ENCODE measurements around the gene RNPEP.

Gene RNPEP

DNA sequence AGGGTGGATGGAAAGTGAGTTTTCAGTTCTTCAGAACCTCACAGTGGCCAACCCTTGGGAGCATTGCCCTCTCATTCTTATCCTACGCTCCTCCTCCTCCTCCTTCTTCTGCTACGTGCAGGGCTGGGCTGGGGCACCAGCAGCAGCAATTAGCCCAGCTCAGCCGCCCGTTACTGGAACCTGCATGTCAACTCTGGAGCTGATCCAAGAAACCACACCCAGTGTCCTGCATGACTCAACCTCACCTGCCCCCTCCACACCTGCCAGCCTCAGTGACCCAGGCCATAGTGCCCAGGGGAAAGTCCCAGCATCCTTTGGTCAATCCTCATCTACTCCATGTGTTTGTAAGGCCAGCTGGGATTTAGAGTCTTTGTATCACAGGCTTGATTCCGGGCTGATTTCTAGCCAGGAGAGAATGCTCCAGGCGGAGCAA lies 40.6 kb downstream of the RNPEP start:
- H3K27ac ChIP-seq (ENCODE audit: low read depth, low read length): no peak overlapping the region
- no peaks in the 10 kb centered on the region for H3K9me2 ChIP-seq (replicated peaks; ENCODE audit: control insufficient read depth, low read length)
- no peaks in the 10 kb centered on the region for H3F3A ChIP-seq (ENCODE audit: control insufficient read depth, insufficient read depth)
- no peak overlapping the region for H3K4me3 ChIP-seq (ENCODE audit: low read length)
- H4K20me1 ChIP-seq (ENCODE audit: control insufficient read depth, insufficient read depth, low read depth, low read length): no peaks in the 10 kb centered on the region
- no peaks in the 10 kb centered on the region for H3K79me2 ChIP-seq (ENCODE audit: control insufficient read depth, low read length)
- no peaks in the 10 kb centered on the region for H3K27me3 ChIP-seq (ENCODE audit: control insufficient read depth, low read length)
- H3K36me3 ChIP-seq (ENCODE audit: control insufficient read depth, low read length): no peaks in the 10 kb centered on the region
- H3K4me2 ChIP-seq (ENCODE audit: low read length): no peak overlapping the region
- no peaks in the 10 kb centered on the region for H3K9me3 ChIP-seq (ENCODE audit: control insufficient read depth, insufficient read depth, low read length)
- TF ChIP-seq EZH2phosphoT487 (IDR thresholded peaks at IDR 0.05; ENCODE audit: borderline replicate concordance, low read length) (no peak), CTCF (IDR thresholded peaks at IDR 0.05; ENCODE audit: low read depth, low read length, poor library complexity, severe bottlenecking) (no peak)
- H3K4me1 ChIP-seq (ENCODE audit: control insufficient read depth, low read length): no peaks in the 10 kb centered on the region

- no peak overlapping the region for H3K4me3 ChIP-seq (ENCODE audit: low read length)
- no peaks in the 10 kb centered on the region for H3K27me3 ChIP-seq (ENCODE audit: control insufficient read depth, low read length)
- no peaks in the 10 kb centered on the region for H3F3A ChIP-seq (ENCODE audit: control insufficient read depth, insufficient read depth)
- no peaks in the 10 kb centered on the region for H3K9me3 ChIP-seq (ENCODE audit: control insufficient read depth, insufficient read depth, low read length)
- no peaks in the 10 kb centered on the region for H3K79me2 ChIP-seq (ENCODE audit: control insufficient read depth, low read length)
- H3K36me3 ChIP-seq (ENCODE audit: control insufficient read depth, low read length): no peaks in the 10 kb centered on the region
- H4K20me1 ChIP-seq (ENCODE audit: control insufficient read depth, insufficient read depth, low read depth, low read length): no peaks in the 10 kb centered on the region
- no peak overlapping the region for H3K27ac ChIP-seq (ENCODE audit: low read depth, low read length)
- no peak overlapping the region for H3K4me2 ChIP-seq (ENCODE audit: low read length)
- no peaks in the 10 kb centered on the region for H3K4me1 ChIP-seq (ENCODE audit: control insufficient read depth, low read length)
- H3K9me2 ChIP-seq (replicated peaks; ENCODE audit: control insufficient read depth, low read length): no peaks in the 10 kb centered on the region
- TF ChIP-seq EZH2phosphoT487 (IDR thresholded peaks at IDR 0.05; ENCODE audit: borderline replicate concordance, low read length) (no peak), CTCF (IDR thresholded peaks at IDR 0.05; ENCODE audit: low read depth, low read length, poor library complexity, severe bottlenecking) (no peak)
These were observed 46.8 kb downstream of the RNPEP start for GRCh38 chr1:202029171-202029665.

DNA sequence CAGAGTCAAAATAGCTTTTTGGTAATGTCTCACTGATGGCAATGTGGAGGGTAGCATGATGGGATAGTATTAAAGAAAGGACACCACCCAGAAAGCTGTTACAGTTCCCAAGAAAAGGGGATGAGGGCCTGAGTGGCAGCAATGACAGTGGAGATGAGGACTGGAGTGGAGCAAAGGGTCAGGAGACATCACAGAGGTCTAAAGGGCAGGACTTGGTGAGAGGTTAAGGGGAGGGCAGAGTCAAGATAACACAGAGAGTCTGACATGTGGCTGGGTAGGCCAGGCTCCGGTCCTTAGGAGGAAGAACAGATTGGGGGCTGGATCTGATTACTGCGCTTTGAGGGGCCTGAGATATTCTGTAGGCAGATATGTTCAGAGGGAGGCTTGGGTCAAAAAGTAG lies 47.3 kb downstream of the RNPEP start:
- TF ChIP-seq CTCF (IDR thresholded peaks at IDR 0.05; ENCODE audit: low read depth, low read length, poor library complexity, severe bottlenecking) (no peak), EZH2phosphoT487 (IDR thresholded peaks at IDR 0.05; ENCODE audit: borderline replicate concordance, low read length) (no peak)
- Histone ChIP-seq H3K27ac (ENCODE audit: low read depth, low read length) (no peak overlapping the region), H3K4me2 (ENCODE audit: low read length) (no peak overlapping the region)

More for the DNA sequence above, 47.3 kb downstream of the RNPEP start:
- H3K9me3 ChIP-seq (ENCODE audit: control insufficient read depth, insufficient read depth, low read length): no peaks in the 10 kb centered on the region
- no peaks in the 10 kb centered on the region for H3K36me3 ChIP-seq (ENCODE audit: control insufficient read depth, low read length)
- no peaks in the 10 kb centered on the region for H3K27me3 ChIP-seq (ENCODE audit: control insufficient read depth, low read length)
- H3F3A ChIP-seq (ENCODE audit: control insufficient read depth, insufficient read depth): no peaks in the 10 kb centered on the region
- H3K9me2 ChIP-seq (replicated peaks; ENCODE audit: control insufficient read depth, low read length): no peaks in the 10 kb centered on the region
- no peaks in the 10 kb centered on the region for H4K20me1 ChIP-seq (ENCODE audit: control insufficient read depth, insufficient read depth, low read depth, low read length)
- H3K4me1 ChIP-seq (ENCODE audit: control insufficient read depth, low read length): no peaks in the 10 kb centered on the region
- H3K4me3 ChIP-seq (ENCODE audit: low read length): no peak overlapping the region
- H3K79me2 ChIP-seq (ENCODE audit: control insufficient read depth, low read length): no peaks in the 10 kb centered on the region

Data from DOHH2 (cell line).